Activated CD8-positive, alpha-beta memory T cell treated with anti-CD3 and anti-CD28 coated beads, Interleukin-2, amount 10 ng/mL, durations not matched to agents 7 days and 5 days (primary cell): ENCODE data around the gene CCDC102A. TPM values are rescaled to one million over a fixed set of nuclear protein-coding genes. Genes with fewer than 3 reads are reported as not detected.
"Not testable (repeated sequence)": the region's sequence is repeated elsewhere in the genome, so short reads cannot be mapped to it uniquely, and the experiment has no call there.

Experiments used
- ATAC-seq: fragments of 150-1000 bp; cut with Tn5 transposase; one replicate; pipeline ENCODE4 v1.10.0; 2021; ENCODE audit warnings: moderate library complexity
- CTCF ChIA-PET: fragments of 350-600 bp; sonication (Branson Sonifier 250); formaldehyde crosslinking; loops from one replicate; lab custom pipeline; 2021; ENCODE audit warnings: antibody characterized with exemption; lab: Charles Lee
- DNase-seq: peaks from one replicate; pipeline ENCODE4 v3.0.0-alpha.2; 2020
- H3K27ac Mint-ChIP-seq: one replicate; pipeline ENCODE4 v1.8.0; 2021; ENCODE audit warnings: mild to moderate bottlenecking, mixed read lengths
- H3K27me3 Mint-ChIP-seq: one replicate; pipeline ENCODE4 v1.8.0; 2021; ENCODE audit warnings: mixed read lengths
- H3K36me3 Mint-ChIP-seq: one replicate; pipeline ENCODE4 v1.8.0; 2021; ENCODE audit warnings: mild to moderate bottlenecking, mixed read lengths
- H3K4me1 Mint-ChIP-seq: one replicate; pipeline ENCODE4 v1.8.0; 2021; ENCODE audit warnings: mixed read lengths
- H3K4me3 Mint-ChIP-seq: one replicate; pipeline ENCODE4 v1.8.0; 2021; ENCODE audit warnings: mild to moderate bottlenecking, moderate library complexity, mixed read lengths
- H3K9me3 Mint-ChIP-seq: one replicate; pipeline ENCODE4 v1.8.0; 2022; ENCODE audit warnings: low read depth, mixed read lengths
- total RNA-seq, 2 experiments: library from RNA; stranded (reverse); gene quantifications; one replicate each; pipeline ENCODE4 v1.2.3, GENCODE V29; 2021

Gene CCDC102A
- total RNA-seq, 2 experiments from 2014 or later: 19.7 to 20.2 TPM

DNA sequence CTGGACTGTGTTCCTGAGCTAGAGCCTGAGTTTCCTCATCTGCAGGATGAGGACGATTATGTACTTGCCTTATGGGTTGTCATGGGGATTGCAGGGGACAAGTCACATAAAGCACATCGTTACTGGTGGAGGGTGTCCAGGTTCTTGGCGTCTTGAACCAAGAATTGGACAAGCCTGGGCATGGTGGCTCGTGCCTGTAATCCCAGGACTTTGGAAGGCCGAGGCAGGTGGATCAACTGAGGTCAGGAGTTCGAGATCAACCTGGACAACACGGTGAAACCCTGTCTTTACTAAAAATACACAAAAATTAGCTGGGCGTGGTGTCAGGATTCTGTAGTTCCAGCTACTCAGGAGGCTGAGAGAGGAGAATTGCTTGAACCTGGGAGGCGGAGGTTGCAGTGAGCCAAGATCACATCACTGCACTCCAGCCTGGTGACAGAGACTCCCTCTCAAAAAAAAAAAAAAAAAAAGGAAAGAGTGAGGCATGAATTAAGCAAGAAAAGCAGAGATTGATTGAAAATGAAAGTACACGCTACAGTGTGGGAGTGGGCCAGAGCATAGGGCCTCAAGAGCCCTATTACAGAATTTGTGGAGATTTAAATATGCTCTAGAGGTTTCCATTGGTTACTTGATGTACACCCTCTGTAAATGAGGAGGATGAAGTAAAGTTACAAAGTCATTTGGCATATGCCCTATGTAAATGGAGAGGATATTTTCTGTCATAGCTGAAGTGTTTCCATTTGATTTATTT is 36.8 kb upstream of the CCDC102A start:
- Mint-ChIP-seq H3K36me3 (peaks cover 35% of the 10 kb centered on the region), H3K9me3 (peaks cover 9% of the 10 kb centered on the region), H3K27me3 (no peaks in the 10 kb centered on the region), H3K4me3 (no peak overlapping the region), H3K27ac (peak overlapping the region; percentile 66), H3K4me1 (peaks cover 35% of the 10 kb centered on the region)
- ATAC-seq (no peak), DNase-seq (no peak)
- CTCF ChIA-PET: interaction anchor here (0.6 to 27.4 kb wide), 3 partner anchors 13 to 77 kb away, joined by 3 to 559 read pairs (median 3); no protein-coding TSS in a partner anchor

DNA sequence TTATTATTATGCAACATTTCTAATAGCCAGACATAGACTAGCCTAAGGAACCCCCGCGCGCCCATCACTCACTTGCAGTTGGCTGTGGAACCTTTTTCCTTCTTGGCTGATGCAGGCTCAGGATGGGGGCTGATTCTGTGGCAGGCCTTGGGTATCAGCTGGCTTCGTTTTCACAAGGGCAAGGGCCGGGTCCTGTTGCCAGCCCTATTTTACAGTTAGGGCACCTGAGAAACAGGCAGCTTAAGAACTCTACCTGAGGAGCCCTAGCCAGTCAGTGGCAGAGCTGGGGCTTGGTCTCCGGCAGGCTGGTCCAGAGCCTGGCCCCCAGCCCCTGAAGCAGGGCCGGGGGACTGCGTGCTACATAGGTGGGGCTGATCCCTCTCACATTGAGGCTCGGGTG is 34.7 kb upstream of the CCDC102A start:
- Mint-ChIP-seq H3K36me3 (peaks cover 52% of the 10 kb centered on the region), H3K4me3 (no peak overlapping the region), H3K27ac (no peak overlapping the region), H3K4me1 (peaks cover 15% of the 10 kb centered on the region), H3K27me3 (no peaks in the 10 kb centered on the region), H3K9me3 (peaks cover 9% of the 10 kb centered on the region)
- DNase-seq (no peak), ATAC-seq (no peak)
- CTCF ChIA-PET: interaction anchor here (0.6 to 27.4 kb wide), 4 partner anchors 12 to 138 kb away, joined by 3 to 559 read pairs (median 4); no protein-coding TSS in a partner anchor

DNA sequence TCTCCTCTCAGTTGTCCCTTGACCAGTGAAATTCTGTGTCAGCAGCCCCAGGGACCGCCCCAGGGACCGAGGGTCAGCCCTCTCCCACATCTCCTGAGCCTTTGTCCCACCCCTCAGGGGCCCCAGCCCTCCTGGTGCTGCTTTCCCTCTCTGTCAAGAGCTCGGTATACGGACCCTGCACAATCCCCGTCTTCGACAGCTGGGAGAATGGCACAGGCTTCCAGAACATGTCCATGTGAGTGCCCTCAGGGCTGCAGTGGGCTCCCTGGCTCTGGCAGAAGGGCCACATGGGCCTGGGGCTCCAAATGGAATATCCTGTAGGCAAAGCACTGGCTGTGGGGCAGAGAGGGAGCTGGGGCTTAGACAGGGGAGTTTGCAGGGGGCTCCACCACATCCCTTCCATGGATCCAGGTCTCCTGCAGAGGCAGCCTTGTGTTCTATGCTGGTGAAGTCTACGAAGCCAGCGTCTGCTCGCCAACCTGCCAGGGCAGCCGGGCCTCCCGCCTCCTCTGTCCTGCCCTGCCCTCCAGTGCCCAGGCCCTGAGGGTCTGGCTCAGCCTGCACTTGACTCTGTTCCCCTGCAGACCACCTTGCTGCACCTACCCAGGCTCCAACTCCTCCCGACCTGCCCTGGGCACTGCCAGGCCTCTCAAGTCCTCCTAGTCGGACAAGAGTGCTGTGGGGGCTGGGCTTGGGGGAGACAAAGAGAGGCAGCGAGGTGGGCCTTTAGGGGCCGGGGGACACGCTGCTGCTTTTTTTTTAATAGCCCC is 34.1 kb upstream of the CCDC102A start:
- Mint-ChIP-seq H3K27ac (no peak overlapping the region), H3K4me3 (no peak overlapping the region), H3K27me3 (no peaks in the 10 kb centered on the region), H3K9me3 (peaks cover 9% of the 10 kb centered on the region), H3K4me1 (peaks cover 9% of the 10 kb centered on the region), H3K36me3 (peaks cover 56% of the 10 kb centered on the region)
- ATAC-seq (no peak), DNase-seq (no peak)
- CTCF ChIA-PET: interaction anchor here (0.6 to 27.4 kb wide), 4 partner anchors 11 to 139 kb away, joined by 3 to 559 read pairs (median 4); no protein-coding TSS in a partner anchor

DNA sequence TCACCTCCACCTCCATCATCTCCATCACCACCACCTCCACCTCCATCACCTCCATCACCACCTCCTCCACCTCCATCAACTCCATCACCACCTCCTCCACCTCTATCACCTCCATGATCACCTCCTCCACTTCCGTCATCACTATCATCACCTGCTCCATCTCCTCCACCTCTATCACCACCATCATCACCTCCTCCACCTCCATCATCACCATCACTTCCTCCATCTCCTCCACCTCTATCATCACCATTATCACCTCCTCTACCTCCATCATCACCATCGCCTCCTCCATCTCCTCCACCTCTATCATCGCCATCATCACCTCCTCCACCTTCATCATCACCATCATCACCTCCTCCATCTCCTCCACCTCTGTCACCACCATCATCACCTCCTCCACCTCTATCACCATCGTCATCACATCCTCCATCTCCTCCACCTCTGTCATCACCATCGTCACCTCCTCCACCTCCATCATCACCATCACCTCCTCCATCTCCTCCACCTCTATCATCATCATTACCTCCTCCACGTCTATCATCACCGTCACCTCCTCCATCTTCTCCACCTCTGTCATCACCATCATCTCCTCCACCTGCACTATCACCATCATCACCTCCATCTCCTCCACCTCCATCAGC is 33.1 kb upstream of the CCDC102A start:
- peaks cover 9% of the 10 kb centered on the region for H3K9me3 Mint-ChIP-seq
- CTCF ChIA-PET: interaction anchor here (1.4 kb wide), 1 partner anchor 10 kb away, joined by 3 read pairs; no protein-coding TSS in a partner anchor
- DNase-seq (no peak), ATAC-seq (no peak)
- H3K36me3 Mint-ChIP-seq: peaks cover 61% of the 10 kb centered on the region
- H3K27ac Mint-ChIP-seq: no peak overlapping the region
- no peak overlapping the region for H3K4me3 Mint-ChIP-seq
- H3K4me1 Mint-ChIP-seq: peaks cover 8% of the 10 kb centered on the region
- no peaks in the 10 kb centered on the region for H3K27me3 Mint-ChIP-seq

DNA sequence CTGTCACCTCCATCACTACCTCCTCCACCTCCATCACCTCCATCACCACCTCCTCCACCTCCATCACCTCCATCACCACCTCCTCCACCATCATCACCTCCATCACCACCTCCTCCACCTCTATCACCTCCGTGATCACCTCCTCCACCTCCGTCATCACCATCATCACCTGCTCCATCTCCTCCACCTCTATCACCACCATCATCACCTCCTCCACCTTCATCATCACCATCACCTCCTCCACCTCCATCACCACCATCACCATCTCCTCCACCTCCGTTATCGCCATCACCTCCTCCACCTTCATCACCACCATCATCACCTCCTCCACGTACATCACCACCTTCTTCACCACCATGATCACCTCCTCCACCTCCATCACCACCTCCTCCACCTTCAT is 32.4 kb upstream of the CCDC102A start:
- Mint-ChIP-seq H3K36me3 (peaks cover 60% of the 10 kb centered on the region), H3K27ac (peak overlapping the region; percentile 58)
- DNase-seq, ATAC-seq, H3K4me3 Mint-ChIP-seq, CTCF ChIA-PET, H3K4me1 Mint-ChIP-seq, H3K27me3 Mint-ChIP-seq, H3K9me3 Mint-ChIP-seq: not testable (repeated sequence)

DNA sequence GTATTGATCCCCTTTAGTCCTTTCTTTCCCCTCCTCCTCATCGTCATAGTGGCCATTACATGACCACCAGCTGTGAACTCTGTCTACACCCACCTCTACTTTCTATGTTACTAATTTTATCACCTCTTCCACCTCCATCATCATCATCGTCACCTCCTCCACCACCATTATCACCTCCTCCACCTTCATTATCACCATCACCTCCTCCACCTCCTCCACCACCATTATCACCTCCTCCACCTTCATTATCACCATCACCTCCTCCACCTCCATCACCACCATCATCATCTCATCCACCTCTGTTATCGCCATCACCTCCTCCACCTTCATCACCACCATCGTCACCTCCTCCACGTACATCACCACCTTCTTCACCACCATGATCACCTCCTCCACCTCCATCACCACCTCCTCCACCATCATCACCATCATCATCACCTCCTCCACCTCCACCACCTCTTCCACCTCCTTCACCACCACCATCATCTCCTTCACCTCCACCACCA is 31.9 kb upstream of the CCDC102A start:
- CTCF ChIA-PET: no interaction called here
- DNase-seq (no peak), ATAC-seq (no peak)
- H3K9me3 Mint-ChIP-seq: peaks cover 9% of the 10 kb centered on the region
- no peaks in the 10 kb centered on the region for H3K27me3 Mint-ChIP-seq
- no peak overlapping the region for H3K4me3 Mint-ChIP-seq
- peaks cover 5% of the 10 kb centered on the region for H3K4me1 Mint-ChIP-seq
- H3K36me3 Mint-ChIP-seq: peaks cover 60% of the 10 kb centered on the region
- peak overlapping the region; percentile 12 for H3K27ac Mint-ChIP-seq

DNA sequence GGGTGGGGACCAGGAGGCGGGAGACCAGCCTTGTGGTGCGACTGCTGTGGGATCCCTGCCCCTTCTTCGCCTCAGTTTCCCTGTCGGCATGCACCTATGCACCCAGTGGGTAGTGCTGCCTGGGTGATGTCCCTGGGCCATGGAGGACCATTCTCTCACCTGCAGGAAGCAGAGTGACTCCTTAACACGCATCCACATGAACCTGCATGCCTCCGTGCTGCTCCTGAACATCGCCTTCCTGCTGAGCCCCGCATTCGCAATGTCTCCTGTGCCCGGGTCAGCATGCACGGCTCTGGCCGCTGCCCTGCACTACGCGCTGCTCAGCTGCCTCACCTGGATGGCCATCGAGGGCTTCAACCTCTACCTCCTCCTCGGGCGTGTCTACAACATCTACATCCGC is 31.3 kb upstream of the CCDC102A start:
- DNase-seq (no peak), ATAC-seq (no peak)
- Mint-ChIP-seq H3K27me3 (no peaks in the 10 kb centered on the region), H3K36me3 (peaks cover 60% of the 10 kb centered on the region), H3K4me1 (no peaks in the 10 kb centered on the region), H3K4me3 (no peak overlapping the region), H3K27ac (no peak overlapping the region), H3K9me3 (peaks cover 9% of the 10 kb centered on the region)
- CTCF ChIA-PET: no interaction called here

DNA sequence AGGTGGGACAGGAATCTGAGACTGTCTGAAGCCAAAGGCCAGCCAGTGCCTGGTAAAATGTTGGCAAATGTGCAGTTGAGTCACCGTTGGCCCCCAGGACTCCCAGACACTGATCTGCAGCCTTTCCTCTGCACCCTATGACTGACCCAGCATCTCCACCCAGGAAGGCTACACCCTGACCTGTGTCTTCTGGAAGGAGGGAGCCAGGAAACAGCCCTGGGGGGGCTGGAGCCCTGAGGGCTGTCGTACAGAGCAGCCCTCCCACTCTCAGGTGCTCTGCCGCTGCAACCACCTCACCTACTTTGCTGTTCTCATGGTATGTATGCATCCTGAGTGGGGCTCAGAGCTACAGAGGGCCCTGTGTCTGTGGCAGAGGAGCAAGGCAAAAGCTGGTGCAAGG is 30.1 kb upstream of the CCDC102A start:
- no peaks in the 10 kb centered on the region for H3K27me3 Mint-ChIP-seq
- H3K27ac Mint-ChIP-seq: peak overlapping the region; percentile 15
- H3K9me3 Mint-ChIP-seq: peaks cover 9% of the 10 kb centered on the region
- peaks cover 67% of the 10 kb centered on the region for H3K36me3 Mint-ChIP-seq
- DNase-seq (no peak), ATAC-seq (no peak)
- no peaks in the 10 kb centered on the region for H3K4me1 Mint-ChIP-seq
- H3K4me3 Mint-ChIP-seq: no peak overlapping the region
- CTCF ChIA-PET: interaction anchor here (1.0 to 1.5 kb wide), 2 partner anchors 35 to 91 kb away, joined by 3 to 4 read pairs; no protein-coding TSS in a partner anchor

DNA sequence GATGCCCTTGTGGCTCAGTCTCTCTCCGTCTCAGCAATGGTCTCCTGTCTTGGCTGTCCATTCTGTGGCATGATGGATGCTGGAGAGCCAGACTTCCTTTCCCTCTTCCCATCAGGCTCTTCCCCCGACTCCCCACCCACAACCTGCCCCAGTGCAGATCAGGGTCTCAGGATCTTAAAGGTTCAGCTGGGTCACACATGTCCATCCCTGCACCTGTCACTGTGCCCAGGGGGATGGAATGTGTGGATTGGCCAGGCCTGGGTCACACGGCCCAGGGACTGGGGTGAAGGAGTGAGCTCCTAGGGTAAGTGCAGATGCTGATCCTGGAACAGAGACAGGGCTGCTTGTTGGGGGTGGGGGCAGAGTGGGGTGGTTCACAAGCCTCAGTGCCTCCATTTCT is 29.1 kb upstream of the CCDC102A start:
- H3K36me3 Mint-ChIP-seq: peaks cover 71% of the 10 kb centered on the region
- ATAC-seq: no peak
- no peak for DNase-seq
- peaks cover under 1% of the 10 kb centered on the region for H3K4me1 Mint-ChIP-seq
- CTCF ChIA-PET: interaction anchor here (1.5 kb wide), 2 partner anchors 11 to 36 kb away, joined by 4 to 9 read pairs; no protein-coding TSS in a partner anchor
- H3K27me3 Mint-ChIP-seq: no peaks in the 10 kb centered on the region
- peaks cover 15% of the 10 kb centered on the region for H3K9me3 Mint-ChIP-seq
- no peak overlapping the region for H3K27ac Mint-ChIP-seq
- no peak overlapping the region for H3K4me3 Mint-ChIP-seq

DNA sequence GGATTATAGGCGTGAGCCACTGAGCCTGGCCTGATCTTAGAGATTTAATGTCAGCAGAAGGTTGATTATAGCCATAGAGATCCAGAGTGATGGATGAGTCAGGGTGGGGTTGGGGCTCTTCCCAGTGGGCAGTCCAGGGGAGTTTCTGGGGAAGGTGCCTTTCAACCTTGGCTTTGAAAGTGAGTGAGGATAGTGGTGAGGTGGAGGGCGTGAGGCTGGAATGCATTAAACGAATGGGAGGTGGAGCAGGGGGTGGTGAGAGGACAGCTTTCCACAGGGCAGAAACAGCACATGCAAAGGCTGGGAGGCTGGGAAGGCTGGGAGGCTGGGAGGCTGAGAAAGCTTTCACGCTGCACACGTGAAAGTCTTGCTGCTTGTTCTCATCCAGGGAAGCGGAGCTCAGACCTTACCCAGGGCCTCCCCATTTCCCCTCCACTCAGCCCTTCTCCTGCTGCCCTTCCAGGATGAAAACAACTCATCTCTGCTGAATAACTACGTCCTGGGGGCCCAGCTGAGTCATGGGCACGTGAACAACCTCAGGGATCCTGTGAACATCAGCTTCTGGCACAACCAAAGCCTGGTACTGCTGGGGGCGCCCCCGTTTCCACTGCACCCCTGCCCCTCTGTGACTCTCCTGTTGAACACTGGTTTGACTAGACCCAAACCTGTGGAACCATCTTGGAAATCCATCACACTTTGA is 28.4 kb upstream of the CCDC102A start:
- peaks cover 17% of the 10 kb centered on the region for H3K9me3 Mint-ChIP-seq
- no peak for DNase-seq
- H3K4me3 Mint-ChIP-seq: no peak overlapping the region
- H3K27ac Mint-ChIP-seq: no peak overlapping the region
- CTCF ChIA-PET: interaction anchor here (1.5 kb wide), 2 partner anchors 11 to 37 kb away, joined by 4 to 9 read pairs; no protein-coding TSS in a partner anchor
- no peak for ATAC-seq
- H3K27me3 Mint-ChIP-seq: no peaks in the 10 kb centered on the region
- peaks cover 6% of the 10 kb centered on the region for H3K4me1 Mint-ChIP-seq
- peaks cover 71% of the 10 kb centered on the region for H3K36me3 Mint-ChIP-seq

DNA sequence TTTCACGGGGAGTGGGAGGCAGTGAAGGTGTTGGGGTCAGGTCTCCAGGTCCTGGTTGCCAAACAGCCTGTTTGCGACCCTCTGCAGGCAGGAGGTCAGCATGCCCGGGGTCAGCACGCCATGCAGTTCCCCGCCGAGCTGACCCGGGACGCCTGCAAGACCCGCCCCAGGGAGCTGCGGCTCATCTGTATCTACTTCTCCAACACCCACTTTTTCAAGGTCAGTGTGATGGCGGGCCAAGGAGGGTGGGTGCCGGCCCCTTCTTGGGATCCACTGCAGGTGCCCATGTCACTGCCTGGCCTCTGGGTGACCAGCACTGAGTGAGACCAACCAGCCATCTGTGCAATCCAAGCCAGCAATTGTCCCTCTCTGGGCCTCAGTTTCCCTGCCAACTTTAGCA is 27.4 kb upstream of the CCDC102A start:
- peaks cover 69% of the 10 kb centered on the region for H3K36me3 Mint-ChIP-seq
- DNase-seq (no peak), ATAC-seq (no peak)
- H3K4me1 Mint-ChIP-seq: peaks cover 6% of the 10 kb centered on the region
- CTCF ChIA-PET: no interaction called here
- peaks cover 14% of the 10 kb centered on the region for H3K9me3 Mint-ChIP-seq
- H3K4me3 Mint-ChIP-seq: no peak overlapping the region
- no peaks in the 10 kb centered on the region for H3K27me3 Mint-ChIP-seq
- H3K27ac Mint-ChIP-seq: no peak overlapping the region

DNA sequence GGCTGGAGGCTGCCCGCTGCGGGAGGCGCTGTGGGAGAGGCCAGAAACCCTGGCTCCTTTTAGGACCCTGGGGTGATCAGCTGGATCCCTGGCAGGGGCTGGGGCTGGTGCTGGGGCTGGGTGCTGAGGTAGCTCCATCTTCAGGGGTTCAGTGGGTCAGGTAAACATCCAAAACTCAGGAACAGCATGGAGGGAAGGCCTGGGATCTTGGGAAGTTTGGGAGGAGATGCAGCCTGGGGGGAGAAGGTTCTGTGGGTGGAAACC is 27.0 kb upstream of the CCDC102A start:
- H3K4me3 Mint-ChIP-seq: no peak overlapping the region
- peaks cover 14% of the 10 kb centered on the region for H3K9me3 Mint-ChIP-seq
- ATAC-seq (no peak), DNase-seq (no peak)
- peaks cover 69% of the 10 kb centered on the region for H3K36me3 Mint-ChIP-seq
- peaks cover 8% of the 10 kb centered on the region for H3K4me1 Mint-ChIP-seq
- H3K27me3 Mint-ChIP-seq: no peaks in the 10 kb centered on the region
- no peak overlapping the region for H3K27ac Mint-ChIP-seq
- CTCF ChIA-PET: interaction anchor here (0.8 to 1.0 kb wide), 2 partner anchors 13 to 86 kb away, joined by 3 to 4 read pairs; no protein-coding TSS in a partner anchor
